Measurements from ENCODE around the gene SLC9A9. TPM values are rescaled to one million over a fixed set of nuclear protein-coding genes. Genes with fewer than 3 reads are reported as not detected.

SLC9A9 gene
- total RNA-seq, 2 donors from 2014 or later: 29.6 to 60.1 TPM

GRCh38 chr3:143428294-143428693 is 420.0 kb downstream of the SLC9A9 start:
- no peaks in the 10 kb centered on the region for H3K4me1 ChIP-seq (ENCODE audit: control insufficient read depth in 1 of 2, low read depth in 2 of 2)

GRCh38 chr3:143427631-143428030 is 420.6 kb downstream of the SLC9A9 start:
- no peak overlapping the region for H3K27ac ChIP-seq
- no peak for DNase-seq (ENCODE audit: low spot score)
- H3K27me3 ChIP-seq (replicated peaks; ENCODE audit: insufficient read depth): no peaks in the 10 kb centered on the region
- no peaks in the 10 kb centered on the region for H3K4me1 ChIP-seq (ENCODE audit: control insufficient read depth in 1 of 2, low read depth in 2 of 2)
- TF ChIP-seq CTCF (IDR thresholded peaks at IDR 0.05): no peak
- no peak overlapping the region for H3K4me3 ChIP-seq
- H3K36me3 ChIP-seq: no peaks in the 10 kb centered on the region
- H3K9me3 ChIP-seq: no peaks in the 10 kb centered on the region
- ATAC-seq (ENCODE audit: insufficient number of reproducible peaks, low FRiP score, low read depth): no peak

More at GRCh38 chr3:143428294-143428693, 420.0 kb downstream of the SLC9A9 start:
- no peaks in the 10 kb centered on the region for H3K9me3 ChIP-seq
- no peaks in the 10 kb centered on the region for H3K36me3 ChIP-seq
- no peak for TF ChIP-seq CTCF (IDR thresholded peaks at IDR 0.05)
- H3K27me3 ChIP-seq (replicated peaks; ENCODE audit: insufficient read depth): no peaks in the 10 kb centered on the region
- no peak overlapping the region for H3K27ac ChIP-seq
- ATAC-seq (ENCODE audit: insufficient number of reproducible peaks, low FRiP score, low read depth) (no peak), DNase-seq (ENCODE audit: low spot score) (no peak)
- no peak overlapping the region for H3K4me3 ChIP-seq

- Histone ChIP-seq H3K27me3 (replicated peaks; ENCODE audit: insufficient read depth) (no peaks in the 10 kb centered on the region), H3K4me3 (no peak overlapping the region), H3K4me1 (ENCODE audit: control insufficient read depth in 1 of 2, low read depth in 2 of 2) (peaks cover 0 to 2% of the 10 kb centered on the region in 2 donors), H3K36me3 (no peaks in the 10 kb centered on the region), H3K9me3 (no peaks in the 10 kb centered on the region), H3K27ac (no peak overlapping the region)
- no peak for TF ChIP-seq CTCF (IDR thresholded peaks at IDR 0.05)
- ATAC-seq (ENCODE audit: insufficient number of reproducible peaks, low FRiP score, low read depth) (no peak), DNase-seq (ENCODE audit: low spot score) (no peak)
Observed at GRCh38 chr3:143424874-143425273, 423.4 kb downstream of the SLC9A9 start.

- no peak for ATAC-seq (ENCODE audit: insufficient number of reproducible peaks, low FRiP score, low read depth)
- H3K4me1 ChIP-seq (ENCODE audit: control insufficient read depth in 1 of 2, low read depth in 2 of 2): peaks cover 0 to 3% of the 10 kb centered on the region in 2 donors
Observed at GRCh38 chr3:143421556-143421955, 426.7 kb downstream of the SLC9A9 start.

GRCh38 chr3:143419611-143420010 is 428.7 kb downstream of the SLC9A9 start:
- ATAC-seq (ENCODE audit: insufficient number of reproducible peaks, low FRiP score, low read depth): no peak
- no peak for TF ChIP-seq CTCF (IDR thresholded peaks at IDR 0.05)
- no peaks in the 10 kb centered on the region for H3K27me3 ChIP-seq (replicated peaks; ENCODE audit: insufficient read depth)
- no peaks in the 10 kb centered on the region for H3K9me3 ChIP-seq
- no peak overlapping the region for H3K27ac ChIP-seq
- peaks cover 0 to 3% of the 10 kb centered on the region in 2 donors for H3K4me1 ChIP-seq (ENCODE audit: control insufficient read depth in 1 of 2, low read depth in 2 of 2)
- no peaks in the 10 kb centered on the region for H3K36me3 ChIP-seq
- no peak overlapping the region for H3K4me3 ChIP-seq
- no peak for DNase-seq (ENCODE audit: low spot score)

More at GRCh38 chr3:143421556-143421955, 426.7 kb downstream of the SLC9A9 start:
- TF ChIP-seq CTCF (IDR thresholded peaks at IDR 0.05): no peak
- DNase-seq (ENCODE audit: low spot score): no peak
- no peak overlapping the region for H3K27ac ChIP-seq
- no peaks in the 10 kb centered on the region for H3K36me3 ChIP-seq
- H3K4me3 ChIP-seq: no peak overlapping the region
- H3K9me3 ChIP-seq: no peaks in the 10 kb centered on the region
- no peaks in the 10 kb centered on the region for H3K27me3 ChIP-seq (replicated peaks; ENCODE audit: insufficient read depth)
